IPS DF 19.7 (cell line): Measurements from ENCODE around the gene ASB16.
"Not testable (repeated sequence)": the region's sequence is repeated elsewhere in the genome, so short reads cannot be mapped to it uniquely, and the experiment has no call there.

Experiments
- DNase-seq: peaks from one replicate; pipeline ENCODE4 v3.0.0-alpha.2; 2013; ENCODE audit warnings: low read depth, low spot score

Gene ASB16, protein sequence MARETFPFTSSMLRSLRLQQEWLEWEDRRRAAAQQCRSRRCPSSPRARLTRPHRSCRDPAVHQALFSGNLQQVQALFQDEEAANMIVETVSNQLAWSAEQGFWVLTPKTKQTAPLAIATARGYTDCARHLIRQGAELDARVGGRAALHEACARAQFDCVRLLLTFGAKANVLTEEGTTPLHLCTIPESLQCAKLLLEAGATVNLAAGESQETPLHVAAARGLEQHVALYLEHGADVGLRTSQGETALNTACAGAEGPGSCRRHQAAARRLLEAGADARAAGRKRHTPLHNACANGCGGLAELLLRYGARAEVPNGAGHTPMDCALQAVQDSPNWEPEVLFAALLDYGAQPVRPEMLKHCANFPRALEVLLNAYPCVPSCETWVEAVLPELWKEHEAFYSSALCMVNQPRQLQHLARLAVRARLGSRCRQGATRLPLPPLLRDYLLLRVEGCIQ

DNA sequence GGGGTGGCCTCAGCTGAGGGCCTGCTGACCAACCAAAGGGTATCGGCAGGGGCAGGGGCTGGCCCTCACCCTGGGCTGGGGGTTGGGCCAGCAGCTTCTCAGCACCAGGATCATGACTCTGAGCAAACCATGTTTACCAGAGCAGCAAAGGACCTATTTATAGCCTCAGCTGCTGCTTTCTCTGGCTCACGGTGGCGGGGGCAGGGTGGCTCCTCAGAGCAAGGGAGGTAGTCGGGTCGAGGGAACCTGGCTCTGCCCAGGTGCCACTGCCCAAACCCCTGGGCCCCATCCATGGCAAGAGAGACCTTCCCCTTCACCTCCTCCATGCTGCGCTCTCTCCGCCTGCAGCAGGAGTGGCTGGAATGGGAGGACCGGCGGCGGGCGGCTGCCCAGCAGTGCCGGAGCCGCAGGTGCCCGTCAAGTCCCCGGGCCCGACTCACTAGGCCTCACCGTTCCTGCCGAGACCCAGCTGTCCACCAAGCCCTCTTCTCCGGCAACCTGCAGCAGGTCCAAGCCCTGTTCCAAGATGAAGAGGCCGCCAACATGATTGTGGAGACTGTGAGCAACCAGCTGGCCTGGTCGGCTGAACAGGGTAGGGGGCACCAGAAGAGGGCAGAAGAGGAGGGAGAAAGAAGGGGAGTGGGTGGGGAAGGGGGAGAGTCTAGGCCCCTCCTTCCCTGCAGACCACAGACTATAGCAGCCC, at the start of gene ASB16:
Gene ASB16, plus strand, starts transcription at position 206 of the 703 bp plus-strand sequence. Its CDS starts 86 bp downstream, at position 292.
- DNase-seq, result no peak

DNA sequence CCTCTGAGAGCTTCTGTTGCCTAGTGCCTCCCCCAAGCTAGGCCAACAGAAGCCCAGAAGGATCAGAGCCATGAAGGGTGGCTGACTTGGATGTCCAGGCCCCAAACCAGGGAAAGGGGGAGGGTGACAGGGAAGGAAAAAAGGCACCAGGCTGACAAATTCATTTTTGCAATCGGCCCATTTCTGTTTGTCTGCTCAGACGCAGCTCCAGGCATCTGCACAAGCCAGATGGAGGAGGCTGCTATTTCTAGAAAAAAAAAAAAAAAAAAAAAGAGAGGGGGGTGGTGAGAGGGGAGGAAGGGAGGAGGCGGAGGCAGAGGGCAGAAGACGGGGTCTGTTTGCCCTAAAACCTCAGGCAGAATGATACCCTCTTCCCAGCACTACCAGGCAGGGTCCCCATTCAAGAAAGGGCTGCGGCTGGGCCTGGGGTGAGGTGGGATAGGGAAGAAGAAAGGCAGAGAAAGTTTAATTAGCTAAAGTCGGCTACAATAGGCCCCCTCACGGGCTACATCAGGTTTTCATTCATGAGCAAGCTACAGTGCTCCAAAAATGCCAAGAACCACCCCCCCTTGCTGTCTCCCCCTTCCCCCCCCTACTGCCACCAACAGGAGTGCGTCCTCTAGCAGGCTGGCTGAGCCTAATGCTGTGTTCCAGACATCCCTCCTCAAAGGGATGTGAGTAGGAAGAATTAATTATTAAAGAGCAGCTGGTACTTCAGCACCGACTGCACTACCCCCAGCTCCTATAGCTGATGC, 49.5 kb upstream of the ASB16 start:
- DNase-seq, result no peak

DNA sequence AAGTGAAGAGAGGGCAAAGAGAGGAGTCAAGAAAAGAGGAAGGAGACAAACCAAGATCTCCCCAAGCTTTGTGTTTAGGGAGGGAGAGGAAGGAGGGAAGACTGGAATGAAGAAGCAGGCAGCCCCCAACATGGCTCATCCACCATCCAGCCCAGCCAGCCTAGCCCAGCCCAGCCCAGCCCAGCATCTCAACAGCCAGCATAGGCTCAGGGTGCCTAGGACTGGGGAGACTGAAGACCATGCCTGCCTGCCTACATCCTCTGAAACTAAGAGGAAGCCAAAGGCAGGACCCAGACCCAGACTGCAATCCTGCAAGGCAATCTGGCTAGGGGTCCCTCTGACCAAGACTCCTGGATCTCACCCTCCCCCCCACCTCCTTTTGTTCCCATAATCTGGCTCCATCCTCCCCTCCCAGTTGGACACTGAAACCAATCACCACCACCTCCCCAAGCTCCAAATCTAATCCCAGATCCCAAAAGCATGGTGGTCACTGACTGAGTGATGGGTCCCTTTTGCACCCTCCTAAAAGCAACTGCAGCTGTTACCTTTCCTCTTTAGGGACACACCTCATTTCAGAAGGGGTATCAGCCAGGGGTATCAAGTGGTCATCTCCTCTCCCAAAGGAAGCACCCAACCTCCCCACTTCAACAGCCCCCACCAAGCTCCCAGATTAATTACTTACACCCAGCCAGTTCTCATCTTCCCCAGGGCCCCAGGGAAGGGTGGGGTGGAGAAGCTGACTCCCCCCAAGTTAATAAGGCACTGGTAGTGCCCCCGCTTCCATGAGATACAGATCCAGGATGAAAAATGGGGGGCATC, 48.3 kb upstream of the ASB16 start:
- DNase-seq, result no peak

DNA sequence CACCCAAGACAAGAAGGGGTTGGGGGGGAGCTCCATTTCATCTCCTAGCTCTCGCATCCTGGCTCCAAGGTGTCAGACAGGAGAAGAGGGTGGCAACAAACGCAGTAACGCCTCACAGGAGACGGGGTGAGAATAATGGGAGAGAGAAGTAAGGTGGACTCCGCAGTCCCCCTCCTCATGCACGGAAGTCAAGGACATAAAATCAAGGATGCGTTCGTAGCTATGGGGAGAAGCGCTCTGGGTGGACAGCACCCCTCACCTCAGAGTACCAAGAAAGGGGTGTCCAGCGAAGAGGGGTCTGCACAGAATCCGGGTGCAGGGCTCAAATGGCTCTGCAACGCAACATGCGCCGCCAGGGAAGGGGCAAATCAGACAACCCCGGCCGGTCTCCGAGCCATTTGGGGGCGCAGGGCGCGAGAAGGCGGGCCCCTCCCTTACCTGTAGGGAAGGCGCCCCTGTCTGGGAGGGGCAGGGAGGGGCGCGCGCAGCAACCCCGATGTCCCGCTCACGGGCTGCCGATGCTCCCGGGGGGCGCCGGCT, 47.6 kb upstream of the ASB16 start:
- DNase-seq, result no peak

DNA sequence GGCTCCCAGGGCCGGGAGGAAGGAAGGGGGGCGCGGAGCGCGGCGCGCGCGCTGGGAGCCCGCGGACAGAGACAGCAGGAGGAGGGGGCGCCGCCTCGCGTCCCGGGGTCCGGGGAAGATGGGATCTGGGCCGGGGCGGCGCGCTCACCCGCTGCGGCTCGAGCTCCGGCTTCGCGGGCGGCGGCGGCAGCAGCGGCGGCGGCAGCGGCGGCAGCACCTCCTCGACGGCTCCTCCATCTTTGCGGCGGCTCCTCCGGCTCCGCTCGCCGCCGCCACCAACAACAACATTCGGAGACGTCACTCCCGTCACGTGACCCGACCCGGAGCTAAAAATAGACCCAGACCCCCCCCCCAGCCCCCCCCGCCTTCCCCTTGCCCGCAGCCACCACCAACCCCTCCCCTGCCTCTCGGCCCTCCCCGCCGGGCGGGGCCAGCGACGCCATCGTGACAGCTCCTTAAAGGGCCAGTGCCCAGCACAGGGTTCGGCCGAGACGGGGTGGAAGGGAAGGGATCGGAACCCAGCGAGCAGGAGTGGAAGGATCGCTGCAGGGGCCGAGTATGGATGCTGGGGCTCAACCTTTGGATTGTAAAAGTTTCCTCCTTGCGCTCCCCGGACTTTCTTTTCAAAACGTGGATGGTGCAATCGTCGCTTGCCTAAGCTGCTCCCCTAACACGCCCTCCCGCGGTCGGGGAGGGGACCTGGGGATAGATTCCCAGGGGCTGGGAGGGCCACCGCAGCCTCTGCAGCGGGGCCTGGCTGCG, 47.0 kb upstream of the ASB16 start, which contains the start of gene HDAC5:
Gene HDAC5, minus strand, starts transcription at position 286 of the 762 bp plus-strand sequence. CDS start 6,126 bp downstream, outside the sequence.
- peak; percentile 79 for DNase-seq

DNA sequence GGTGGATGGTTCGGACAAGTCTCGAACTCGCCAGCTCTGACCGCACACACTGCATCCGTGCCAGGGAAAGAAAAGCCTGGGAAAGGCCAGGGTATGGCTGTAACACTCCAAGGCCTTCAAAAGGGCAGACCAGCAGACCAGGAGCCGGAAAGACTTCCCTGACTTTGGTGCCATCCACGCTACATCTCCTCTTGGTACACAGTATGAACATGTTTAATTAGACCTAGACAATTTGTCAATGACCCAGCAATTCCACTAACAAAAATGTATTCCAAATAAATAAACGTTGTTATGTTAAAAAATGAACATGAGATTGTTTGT, 46.4 kb upstream of the ASB16 start:
- no peak for DNase-seq

DNA sequence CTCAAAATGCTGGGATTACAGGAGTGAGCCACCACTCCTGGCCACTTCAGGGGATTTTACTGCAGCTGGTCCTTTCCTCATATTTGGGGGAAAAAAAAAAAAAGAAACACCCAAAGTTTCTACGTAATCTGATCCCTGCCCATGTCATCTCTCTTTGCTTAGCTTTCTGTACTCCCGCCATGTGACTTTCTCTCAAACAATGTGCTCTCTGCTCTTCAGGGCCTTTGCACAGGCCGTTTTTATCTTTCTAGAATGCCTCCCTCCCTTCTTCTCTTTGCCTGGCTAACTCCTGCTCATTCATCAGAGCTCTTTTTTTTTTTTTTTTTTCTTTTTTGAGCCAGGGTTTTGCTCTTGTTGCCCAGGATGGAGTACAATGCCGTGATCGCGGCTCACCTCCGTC, 42.1 kb upstream of the ASB16 start:
- no peak for DNase-seq

DNA sequence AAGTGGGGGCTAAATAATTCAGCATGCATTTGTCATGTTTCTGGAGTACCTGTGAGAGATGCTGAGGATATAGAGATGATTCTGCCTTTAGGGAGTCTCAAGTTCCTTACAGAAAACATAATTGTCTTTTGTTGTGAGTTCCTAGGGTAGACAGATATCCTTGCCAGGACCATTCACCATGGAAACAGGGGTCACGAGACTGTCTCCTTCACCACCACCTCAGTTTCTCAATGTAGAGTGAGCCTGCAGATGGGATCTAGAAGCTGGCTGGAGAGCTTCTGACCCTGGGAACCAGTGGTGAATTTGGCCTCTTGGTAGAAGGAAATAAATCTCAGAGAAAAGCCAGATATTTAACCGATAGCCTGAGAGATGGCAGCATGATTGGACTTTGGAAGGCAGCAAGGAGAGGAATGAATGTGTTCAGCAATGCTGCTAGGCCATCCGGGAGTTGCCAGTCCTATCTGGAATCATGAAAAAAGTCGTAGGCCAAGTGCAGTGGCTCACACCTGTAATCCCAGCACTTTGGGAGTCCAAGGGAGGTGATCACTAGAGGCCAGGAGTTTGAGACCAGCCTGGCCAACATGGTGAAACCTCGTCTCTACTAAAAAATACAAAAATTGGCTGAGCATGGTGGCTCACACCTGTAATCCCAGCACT, 39.7 kb upstream of the ASB16 start:
- no peak for DNase-seq

DNA sequence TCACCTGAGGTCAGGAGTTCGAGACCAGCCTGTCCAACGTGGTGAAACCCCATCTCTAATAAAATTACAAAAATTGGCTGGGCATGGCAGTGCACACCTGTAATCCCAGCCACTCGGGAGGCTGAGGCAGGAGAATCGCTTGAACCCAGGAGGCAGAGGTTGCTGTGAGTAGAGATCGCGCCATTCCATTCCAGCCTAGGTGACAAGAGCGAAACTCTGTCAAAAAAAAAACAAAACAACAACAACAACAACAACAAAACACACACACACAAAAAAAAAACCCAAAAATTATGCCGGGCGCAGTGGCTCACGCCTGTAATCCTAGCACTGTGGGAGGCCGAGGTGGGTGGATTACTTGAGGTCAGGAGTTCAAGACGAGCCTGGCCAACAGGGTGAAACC, 39.1 kb upstream of the ASB16 start:
- not testable (repeated sequence) for DNase-seq

DNA sequence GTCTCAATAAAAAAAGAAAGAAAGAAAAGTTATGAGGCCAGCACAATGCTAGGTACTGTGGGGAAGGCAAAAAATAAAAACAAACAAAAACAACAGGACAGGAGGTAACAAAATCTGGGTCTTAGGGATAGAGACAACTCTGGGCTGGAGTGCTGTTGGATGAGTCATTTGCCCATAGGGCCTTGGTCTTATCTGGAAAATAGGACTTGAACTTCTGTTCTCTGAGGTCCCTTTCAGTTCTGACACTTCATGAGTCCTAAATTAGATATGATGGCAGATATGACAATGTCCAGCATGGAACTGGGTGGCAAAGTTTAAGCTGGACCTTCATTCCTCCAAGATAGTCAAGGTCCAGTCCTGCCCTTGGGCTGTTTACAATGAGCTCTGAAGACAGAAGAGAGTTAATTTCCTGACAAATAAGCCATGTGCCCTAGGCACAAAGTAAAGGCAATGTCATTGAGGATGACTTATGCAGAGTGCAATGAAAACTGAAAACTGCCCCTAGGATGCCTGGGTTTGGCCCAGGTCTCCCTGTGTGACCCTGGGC, 38.2 kb upstream of the ASB16 start:
- no peak for DNase-seq

DNA sequence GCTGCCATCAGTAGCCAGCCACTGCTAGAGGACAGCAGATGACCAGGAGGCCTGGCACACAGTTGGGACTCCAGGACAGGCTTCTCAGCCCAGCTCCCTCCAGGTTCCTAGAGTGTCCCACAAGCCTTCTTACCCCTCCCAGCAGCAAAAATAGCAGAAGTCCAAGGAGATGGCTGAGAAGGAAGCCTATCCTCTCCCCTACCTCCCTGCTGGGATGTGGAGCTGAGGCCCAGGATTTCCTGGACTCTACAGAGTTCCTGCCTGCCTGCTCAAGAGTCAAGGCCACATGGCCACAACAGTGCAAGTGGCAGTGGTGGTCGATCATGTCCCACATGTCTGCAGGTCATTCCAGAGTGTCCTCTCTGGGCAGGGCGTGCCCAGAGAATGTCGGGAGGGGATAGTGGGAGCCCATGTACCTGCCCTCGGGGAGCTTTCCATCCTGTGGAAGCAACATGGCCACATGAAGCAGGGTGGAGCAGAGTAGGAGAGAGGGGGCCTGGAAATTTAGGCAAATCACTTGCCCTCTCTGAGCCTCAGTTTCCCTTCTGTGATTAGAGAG, 36.5 kb upstream of the ASB16 start:
- DNase-seq, result no peak

DNA sequence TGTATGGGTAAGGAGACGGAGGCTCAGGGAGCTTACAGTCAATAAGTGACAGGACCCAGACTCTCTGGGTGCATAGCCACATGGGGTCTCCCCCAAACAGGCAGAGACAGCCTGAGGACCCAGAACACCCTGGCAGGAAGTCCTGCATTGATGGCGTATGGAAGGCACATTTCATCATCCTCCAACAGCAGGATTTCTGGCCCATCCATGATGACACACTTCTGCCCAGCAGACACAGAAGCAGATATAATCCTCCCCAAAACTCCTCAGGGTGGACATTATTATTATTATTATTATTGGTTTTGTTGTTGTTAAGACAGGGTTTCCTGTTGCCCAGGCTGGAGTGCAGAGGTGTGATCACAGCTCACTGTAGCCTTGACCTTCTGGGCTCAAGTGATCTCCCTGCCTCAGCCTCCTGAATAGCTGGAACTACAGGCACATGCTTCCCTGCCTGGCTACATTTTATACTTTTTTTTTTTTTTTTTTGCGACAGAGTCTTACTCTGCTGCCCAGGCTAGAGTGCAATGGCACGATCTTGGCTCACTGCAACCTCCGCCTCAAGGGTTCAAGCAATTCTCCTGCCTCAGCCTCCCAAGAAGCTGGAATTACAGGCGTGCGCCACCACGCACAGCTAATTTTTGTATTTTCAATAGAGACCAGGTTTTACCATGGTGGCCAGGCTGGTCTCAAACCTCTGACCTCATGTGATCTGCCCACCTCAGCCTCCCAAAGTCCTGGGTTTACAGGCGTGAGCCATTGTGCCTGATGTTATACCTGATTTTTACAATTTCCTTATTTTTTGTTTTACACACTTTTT, 35.5 kb upstream of the ASB16 start:
- no peak for DNase-seq

DNA sequence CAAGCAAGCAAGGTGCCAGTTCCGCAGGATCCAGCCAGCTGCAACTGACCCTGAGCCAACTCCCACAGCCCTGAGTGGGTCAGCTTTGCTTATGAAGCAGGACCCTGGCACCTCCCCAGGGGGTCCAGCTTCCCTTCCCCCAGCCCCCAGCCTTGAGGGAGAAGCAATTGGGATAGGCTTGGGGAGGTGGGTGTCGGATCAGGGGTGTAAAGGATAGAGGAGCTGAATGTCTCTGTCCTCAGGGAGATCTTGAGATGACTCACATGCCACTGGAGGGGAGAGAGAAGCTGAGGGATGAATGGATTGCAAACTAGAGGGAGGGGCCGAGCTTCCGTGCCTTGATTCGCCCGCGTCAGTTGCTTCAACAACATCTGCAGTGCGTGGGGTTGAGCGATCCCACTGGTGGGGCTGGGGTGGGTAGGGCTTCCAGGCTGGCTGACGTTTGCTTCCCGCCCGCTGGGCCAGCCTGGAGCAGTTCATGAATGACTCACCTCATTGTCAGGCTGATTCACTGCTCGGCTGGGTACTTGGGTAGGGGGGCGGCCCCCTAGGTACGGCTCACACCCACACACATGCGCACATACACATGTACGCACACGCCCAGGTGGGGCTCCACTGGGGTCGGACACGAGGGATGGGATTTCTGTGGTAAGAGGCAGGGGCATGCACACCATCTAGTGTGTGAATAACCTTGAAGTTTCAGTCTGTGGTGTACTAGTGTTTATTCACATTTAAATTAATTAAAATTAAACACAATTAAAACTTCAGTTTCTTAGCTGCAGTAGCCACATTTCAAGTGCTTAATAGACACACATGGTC, 32.4 kb upstream of the ASB16 start:
- DNase-seq, result no peak

DNA sequence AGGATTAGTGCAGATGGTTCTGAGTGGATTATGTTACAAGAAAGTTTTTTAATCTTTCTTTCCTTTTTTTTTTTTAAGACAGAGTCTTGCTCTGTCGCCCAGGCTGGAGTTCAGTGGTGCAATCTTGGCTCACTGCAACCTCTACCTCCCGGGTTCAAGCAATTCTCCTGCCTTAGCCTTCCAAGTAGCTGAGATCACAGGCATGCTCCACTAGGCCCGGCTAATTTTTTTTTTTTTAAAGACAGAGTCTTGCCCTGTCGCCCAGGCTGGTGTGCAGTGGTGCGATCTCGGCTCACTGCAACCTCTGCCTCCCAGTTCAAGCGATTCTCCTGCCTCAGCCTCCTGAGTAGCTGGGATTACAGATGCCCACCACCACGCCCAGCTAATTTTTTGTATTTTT, 26.6 kb upstream of the ASB16 start:
- DNase-seq, result not testable (repeated sequence)

DNA sequence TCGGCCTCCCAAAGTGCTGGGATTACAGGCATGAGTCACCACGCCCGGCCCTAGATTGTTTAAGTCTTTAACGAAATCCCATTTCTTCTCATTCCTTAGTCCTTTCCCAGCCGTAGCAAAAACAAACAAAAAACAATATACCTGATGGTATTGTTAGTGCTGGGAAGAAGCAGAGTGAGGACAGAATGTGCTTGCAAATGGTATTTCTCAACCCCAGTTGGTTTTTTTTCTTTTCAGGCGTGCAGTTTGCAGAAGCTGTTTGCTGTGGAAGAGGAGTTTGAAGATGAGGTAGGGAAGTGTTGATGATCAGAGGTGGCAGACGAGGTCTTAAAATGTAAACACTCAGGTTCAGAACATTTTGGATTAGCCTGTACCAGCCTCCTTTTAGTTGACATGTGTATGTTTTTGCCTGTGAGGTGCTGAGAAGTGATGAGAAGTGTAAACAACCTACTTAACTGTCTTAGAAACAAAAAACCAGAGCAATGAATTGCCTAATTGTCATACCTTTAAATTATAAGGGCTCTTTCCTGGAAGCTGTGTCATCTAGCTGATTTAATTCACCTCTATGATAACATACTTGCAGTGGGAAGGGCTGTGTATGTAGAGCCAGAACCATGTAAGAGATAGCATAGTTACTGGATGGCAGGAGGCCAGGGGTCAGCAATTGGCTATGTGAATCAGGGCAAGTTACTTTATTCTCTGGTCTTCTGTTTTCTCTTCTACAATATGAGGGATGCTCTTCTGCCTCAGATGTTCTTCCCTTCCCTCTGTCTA, 25.4 kb upstream of the ASB16 start:
- no peak for DNase-seq
